Lung microvascular endothelial cell (primary cell): ENCODE results near the gene EFCAB3. TPM values are rescaled to one million over a fixed set of nuclear protein-coding genes. Genes with fewer than 3 reads are reported as not detected.
"Not testable (repeated sequence)": the region's sequence is repeated elsewhere in the genome, so short reads cannot be mapped to it uniquely, and the experiment has no call there.

Experiments used
- DNase-seq, 2 donors: peaks; one replicate each; pipeline versions ENCODE4 v3.0.0 to v3.0.0-alpha.2; 2010; ENCODE audit warnings: low read depth in 2 of 2
- total RNA-seq: library from RNA; depleted of rRNA; stranded (reverse); fragments of >200 nt; gene quantifications from 2 replicates; pipeline ENCODE4 v1.2.1, GENCODE V29; 2014

Gene EFCAB3
- not detected in 2 replicates for total RNA-seq

DNA sequence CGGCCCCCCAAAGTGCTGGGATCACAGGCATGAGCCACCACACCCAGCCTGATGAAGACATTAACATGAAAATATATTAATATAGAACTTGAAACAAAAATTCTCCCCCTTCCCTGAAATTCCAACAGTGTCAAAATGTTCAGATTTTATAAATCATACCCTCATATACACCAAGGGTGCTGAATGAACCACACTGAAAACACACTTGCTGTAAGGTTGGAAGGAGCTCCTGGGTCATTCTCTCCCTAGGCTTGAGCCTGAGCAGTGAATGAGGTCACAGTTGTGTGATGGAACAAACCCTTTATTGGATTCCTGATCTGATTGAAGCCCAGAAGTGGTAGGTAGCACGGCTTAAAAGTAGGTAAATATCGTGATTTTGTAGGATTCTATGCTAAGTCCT is at the start of gene EFCAB3:
TSS of gene EFCAB3 (plus strand) at position 301 of the 400 bp plus-strand sequence. CDS start 2,427 bp downstream, outside the sequence.
- DNase-seq: no peak

DNA sequence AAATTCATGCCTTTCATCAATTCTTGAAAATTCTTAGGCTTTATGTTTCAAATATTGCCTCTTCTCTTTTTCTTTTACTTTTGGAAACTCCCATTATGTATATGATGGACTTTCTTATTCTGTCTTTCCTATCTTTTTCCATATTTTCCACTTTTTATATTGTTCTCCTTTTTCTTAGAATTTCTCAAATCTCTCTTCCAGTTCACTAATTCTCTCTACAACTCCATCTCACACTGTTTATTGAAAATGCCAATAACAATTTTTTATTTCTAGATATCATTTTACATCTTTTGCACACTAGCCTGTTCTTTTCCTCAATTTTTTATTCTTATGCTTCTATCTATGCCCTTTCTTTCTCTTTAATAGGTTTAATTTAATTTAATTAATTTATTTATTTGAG is 43.8 kb upstream of the EFCAB3 start:
- DNase-seq: no peak

DNA sequence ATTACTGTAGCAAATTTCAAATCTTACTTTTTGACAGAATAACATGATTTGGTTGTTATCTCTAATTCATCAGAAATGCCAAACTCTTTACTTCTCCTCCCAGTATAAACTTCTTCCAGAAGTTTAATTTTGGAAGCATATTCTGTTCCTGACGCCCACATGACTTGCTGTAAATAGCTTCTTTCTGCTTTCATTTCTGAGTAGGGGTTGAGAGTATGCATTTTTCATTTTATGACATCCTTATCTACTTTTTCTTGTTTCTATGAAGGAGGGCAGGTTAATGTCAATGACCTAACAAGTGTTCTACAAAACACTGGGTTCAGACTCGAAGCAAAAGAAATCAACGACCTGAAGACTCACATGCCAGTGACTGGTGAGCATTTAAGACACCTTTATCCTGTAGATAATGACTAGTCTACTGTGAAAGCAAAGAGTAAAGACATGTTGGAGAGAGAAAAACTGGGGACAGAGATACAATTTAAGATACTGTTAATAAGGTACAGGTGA is 36.5 kb upstream of the EFCAB3 start:
- DNase-seq: no peak

- no peak for DNase-seq
Observed at GRCh38 chr17:62351176-62351575, 29.2 kb upstream of the EFCAB3 start.

DNA sequence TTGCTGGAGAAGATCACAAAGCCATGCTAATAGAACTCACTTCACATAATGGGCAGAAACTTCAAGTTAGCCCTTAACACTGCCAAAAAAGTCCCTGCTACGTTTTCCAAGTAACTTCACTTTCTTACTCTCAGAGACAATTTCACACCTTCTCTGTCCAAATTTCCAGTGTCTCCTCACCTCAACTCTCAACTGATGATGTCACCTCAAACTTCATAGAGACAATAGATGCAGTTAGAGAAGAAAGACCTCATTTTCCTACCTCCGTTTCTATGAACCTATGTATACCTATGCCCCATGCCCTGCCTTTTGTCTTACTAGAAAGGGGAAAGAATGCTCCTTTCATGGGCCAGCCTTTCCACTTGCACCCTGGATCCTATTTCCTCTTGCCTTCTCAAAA is 14.2 kb upstream of the EFCAB3 start:
- no peak for DNase-seq

DNA sequence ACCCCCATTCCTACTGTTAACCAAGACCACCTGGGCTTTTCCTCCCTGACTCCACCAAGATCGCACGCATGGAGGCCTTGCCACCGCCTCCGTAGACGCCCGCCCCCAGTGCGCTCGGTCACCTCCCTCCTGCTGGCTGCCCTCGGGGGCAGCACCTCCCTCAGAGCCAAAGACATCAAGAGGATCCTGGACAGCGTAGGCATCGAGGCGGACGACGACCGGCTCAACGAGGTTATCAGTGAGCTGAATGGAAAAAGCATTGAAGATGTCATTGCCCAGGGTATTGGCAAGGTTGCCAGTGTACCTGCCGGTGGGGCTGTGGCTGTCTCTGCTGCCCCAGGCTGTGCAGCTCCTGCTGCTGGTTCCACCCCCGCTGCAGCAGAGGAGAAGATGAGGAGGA is 1.2 kb downstream of the EFCAB3 start:
- DNase-seq: no peak

GRCh38 chr17:62388856-62389255 is 8.5 kb downstream of the EFCAB3 start:
- DNase-seq: no peak

GRCh38 chr17:62392908-62393307 is 12.6 kb downstream of the EFCAB3 start:
- no peak for DNase-seq

- DNase-seq: no peak
Observed at GRCh38 chr17:62398891-62399290, 18.5 kb downstream of the EFCAB3 start.

DNA sequence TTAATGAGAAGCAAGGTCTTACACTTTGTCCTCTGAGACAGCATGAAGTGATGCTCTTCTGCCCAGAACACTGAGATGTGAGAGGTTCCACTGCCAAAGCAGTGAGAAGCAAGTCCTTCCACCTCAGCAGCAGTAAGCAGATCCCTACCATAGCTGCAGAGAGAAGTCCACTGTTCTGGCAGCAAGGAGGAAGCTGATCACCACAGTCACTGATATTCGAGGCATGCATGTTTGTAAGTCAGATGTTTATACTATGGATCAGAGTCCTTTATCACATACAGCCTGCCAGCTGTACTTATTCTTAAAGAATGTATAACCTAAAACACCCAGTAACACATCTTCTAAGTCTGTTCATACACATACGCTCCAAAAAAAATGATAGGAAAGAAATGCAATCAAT is 25.1 kb downstream of the EFCAB3 start:
- no peak for DNase-seq

- not testable (repeated sequence) for DNase-seq
Observed at GRCh38 chr17:62413090-62413489, 32.7 kb downstream of the EFCAB3 start.

GRCh38 chr17:62423647-62424461 is 43.5 kb downstream of the EFCAB3 start, which contains the start of gene METTL2A:
TSS of gene METTL2A (plus strand) at chr17:62423897. CDS start at chr17:62423903, 6 bp downstream.
- DNase-seq: peak; percentile 69 to 85

DNA sequence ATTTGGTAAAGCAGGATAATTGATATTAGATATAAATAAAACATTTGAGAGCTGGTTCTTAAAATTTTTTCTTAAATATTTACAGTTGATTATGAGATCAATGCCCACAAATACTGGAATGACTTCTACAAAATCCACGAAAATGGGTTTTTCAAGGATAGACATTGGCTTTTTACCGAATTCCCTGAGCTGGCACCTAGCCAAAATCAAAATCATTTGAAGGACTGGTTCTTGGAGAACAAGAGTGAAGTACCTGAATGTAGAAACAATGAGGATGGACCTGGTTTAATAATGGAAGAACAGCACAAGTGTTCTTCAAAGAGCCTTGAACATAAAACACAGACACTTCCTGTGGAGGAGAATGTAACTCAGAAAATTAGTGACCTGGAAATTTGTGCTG is 45.9 kb downstream of the EFCAB3 start:
- not testable (repeated sequence) for DNase-seq

DNA sequence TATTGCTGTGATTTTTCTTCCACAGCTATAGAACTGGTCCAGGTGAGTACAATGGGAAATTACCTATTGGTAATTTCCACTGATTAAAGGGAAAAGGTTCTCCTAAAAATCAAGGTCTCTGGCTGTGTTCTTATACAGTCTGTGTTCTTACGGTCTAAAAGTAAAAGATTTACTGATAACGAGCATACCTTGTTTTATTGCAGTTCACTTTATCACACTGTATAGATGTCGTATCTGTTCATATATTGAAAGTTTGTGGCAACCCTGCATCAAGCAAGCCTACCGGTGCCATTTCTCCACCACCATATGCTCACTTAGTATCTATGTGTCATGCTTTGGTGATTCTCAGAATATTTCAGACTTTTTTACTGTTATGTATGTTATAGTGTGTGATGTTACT is 54.9 kb downstream of the EFCAB3 start:
- not testable (repeated sequence) for DNase-seq

DNA sequence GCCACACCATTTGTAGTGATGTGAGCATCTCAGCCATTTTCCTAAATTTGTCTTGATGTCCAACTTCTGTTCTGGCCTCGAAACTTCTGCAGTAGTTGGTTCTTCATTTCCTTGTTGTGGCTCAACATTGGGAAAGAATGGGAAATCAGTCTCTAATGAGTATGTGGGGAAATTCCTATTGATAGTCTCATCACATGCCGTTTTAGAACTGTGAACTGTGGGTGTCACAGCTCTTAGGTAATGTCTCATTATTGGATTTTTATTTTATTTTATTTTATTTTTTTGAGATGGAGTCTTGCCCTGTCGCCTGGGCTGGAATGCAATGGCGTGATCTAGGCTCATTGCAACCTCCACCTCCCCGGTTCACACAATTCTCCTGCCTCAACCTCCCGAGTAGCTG is 60.8 kb downstream of the EFCAB3 start:
- DNase-seq: not testable (repeated sequence)

- DNase-seq: no peak
Observed at GRCh38 chr17:62444063-62444462, 63.7 kb downstream of the EFCAB3 start.

GRCh38 chr17:62445791-62446190 is 65.4 kb downstream of the EFCAB3 start:
- DNase-seq: not testable (repeated sequence)

DNA sequence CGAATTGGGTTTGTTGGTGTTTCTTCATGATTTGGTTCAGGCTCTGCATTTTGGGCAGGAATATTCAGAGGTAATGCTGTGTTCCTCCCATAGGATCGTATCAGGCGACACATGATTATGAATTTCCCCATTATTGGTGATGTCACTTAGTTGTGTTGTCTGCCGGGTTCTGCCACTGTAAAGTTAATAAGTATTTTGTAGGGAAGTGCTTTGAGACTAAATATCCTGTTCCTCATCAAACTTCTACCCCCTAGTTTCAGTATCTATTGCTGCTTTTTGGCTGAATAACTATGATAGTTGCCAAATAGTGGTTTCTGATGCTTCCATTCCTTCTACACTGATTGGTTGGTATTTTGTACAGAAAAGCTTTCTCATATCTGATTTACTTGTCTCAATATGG is 71.8 kb downstream of the EFCAB3 start:
- DNase-seq: not testable (repeated sequence)

DNA sequence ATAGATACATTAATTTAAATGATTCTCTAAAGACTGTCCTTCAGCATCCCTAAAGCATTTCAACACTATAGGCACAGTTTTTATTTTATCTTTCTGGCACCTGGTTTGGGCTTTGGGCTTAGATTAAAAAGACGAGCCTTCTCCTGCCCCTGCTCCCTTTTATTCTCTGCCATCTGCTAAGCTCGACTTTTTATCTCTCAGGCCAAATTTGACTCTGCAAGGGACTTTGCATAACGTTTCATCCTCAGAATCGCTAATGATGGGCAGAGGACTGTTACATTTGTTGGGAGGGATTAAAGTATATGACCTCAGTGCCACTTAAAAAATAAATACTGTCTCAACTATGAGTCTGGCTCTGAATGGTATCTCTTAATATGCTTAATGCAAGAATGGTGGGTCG is 72.7 kb downstream of the EFCAB3 start:
- DNase-seq: not testable (repeated sequence)

GRCh38 chr17:62453656-62454055 is 73.3 kb downstream of the EFCAB3 start:
- not testable (repeated sequence) for DNase-seq

- DNase-seq: not testable (repeated sequence)
Observed at GRCh38 chr17:62454111-62454510, 73.8 kb downstream of the EFCAB3 start.

- DNase-seq: no peak
Observed at GRCh38 chr17:62456016-62456415, 75.7 kb downstream of the EFCAB3 start.

- not testable (repeated sequence) for DNase-seq
Observed at GRCh38 chr17:62458483-62458882, 78.1 kb downstream of the EFCAB3 start.
